Epithelial cell of umbilical artery (primary cell): ENCODE data around the gene CD53. TPM values are rescaled to one million over a fixed set of nuclear protein-coding genes. Genes with fewer than 3 reads are reported as not detected.

Experiments
- total RNA-seq: library from RNA; depleted of rRNA; stranded (reverse); fragments of >200 nt; gene quantifications from 2 replicates; pipeline ENCODE4 v1.2.3, GENCODE V29; 2014

The CD53 gene
- 0.97 and 2.4 TPM in 2 replicates for total RNA-seq

GRCh38 chr1:110872745-110873720 lies at the start of gene CD53:
CD53 (plus strand) TSS chr1:110873148; CDS start chr1:110891409, 18,261 bp downstream.

Other genes starting within 250 kb of the CD53 start
- gene KCNA3, start 198.2 kb upstream of the CD53 start, total RNA-seq: not detected in 2 replicates
- 13.3 and 14.3 TPM in 2 replicates for gene LRIF1, start 90.8 kb downstream of the CD53 start, total RNA-seq